GM12878 (cell line): Measurements from ENCODE around the gene PKNOX1. TPM values are rescaled to one million over a fixed set of nuclear protein-coding genes. Genes with fewer than 3 reads are reported as not detected.

Source experiments
- ATAC-seq: fragments of 200-7000 bp; cut with Tn5 transposase; 3 replicates; pipeline ENCODE4 v1.9.1; 2020; ENCODE audit warnings: mild to moderate bottlenecking, moderate library complexity
- BruUV-seq: library from RNA; stranded (reverse); fragments of 400-500 nt; replicated peaks from 2 replicates; lab custom pipeline; 2021; lab: Mats Ljungman, UMichigan
- CTCF ChIA-PET: fragments of 300-600 bp; sonication (Branson Sonifier 250); formaldehyde crosslinking; extraction: SDS; loops from one replicate; lab custom pipeline; 2021; ENCODE audit warnings: inconsistent platforms; lab: Yijun Ruan, JAX
- POLR2A ChIA-PET: fragments of 350-600 bp; formaldehyde crosslinking; extraction: SDS; loops from one replicate; lab custom pipeline; 2021; ENCODE audit warnings: inconsistent platforms; lab: Charles Lee
- RAD21 ChIA-PET: fragments of 300-600 bp; sonication (Branson Sonifier 250); formaldehyde crosslinking; loops from one replicate; lab custom pipeline; 2023; ENCODE audit warnings: antibody characterized with exemption; ENCODE audit not compliant: unreplicated experiment; lab: Charles Lee
- SMC1A ChIA-PET: fragments of 300-600 bp; sonication (Branson Sonifier 250); formaldehyde crosslinking; loops from one replicate; lab custom pipeline; 2023; ENCODE audit not compliant: unreplicated experiment, uncharacterized antibody; lab: Charles Lee
- DNase-seq: peaks from one replicate; pipeline ENCODE4 v3.0.0-alpha.2; 2011; ENCODE audit warnings: low read depth, low spot score
- FAIRE-seq: peaks from 3 replicates; lab custom pipeline; 2011; peaks lifted over from hg19 to GRCh38; lab: Jason Lieb, UNC
- H2AFZ ChIP-seq: 2 replicates; pipeline ENCODE4 v1.6.0; 2011; ENCODE audit warnings: low read depth, low read length, control low read depth; ENCODE audit not compliant: control insufficient read depth
- H3K27ac ChIP-seq: 2 replicates; pipeline ENCODE4 v1.5.1; 2011; ENCODE audit warnings: control low read depth; ENCODE audit not compliant: control insufficient read depth, insufficient read depth
- H3K27me3 ChIP-seq, 2 experiments: replicated peaks in 1 of 2; 2 replicates each; pipeline versions ENCODE4 v1.6.0 to v1.6.1; 2011; ENCODE audit warnings: low read length in 1 of 2; ENCODE audit not compliant: control insufficient read depth in 2 of 2, insufficient read depth in 2 of 2
- H3K36me3 ChIP-seq, 2 experiments: 2 replicates each; pipeline ENCODE4 v1.5.1; 2011; ENCODE audit warnings: low read length in 1 of 2; ENCODE audit not compliant: control insufficient read depth in 2 of 2, insufficient read depth in 2 of 2
- H3K4me1 ChIP-seq: 2 replicates; pipeline ENCODE4 v1.6.1; 2011; ENCODE audit warnings: mild to moderate bottlenecking, low read length, moderate library complexity, mixed read lengths; ENCODE audit not compliant: control insufficient read depth, insufficient read depth
- H3K4me2 ChIP-seq: 2 replicates; pipeline ENCODE4 v1.6.0; 2011; ENCODE audit warnings: control low read depth; ENCODE audit not compliant: control insufficient read depth, insufficient read depth
- H3K4me3 ChIP-seq: fragments of 200-600 bp; sonication (generic); 2 replicates; pipeline ENCODE4 v1.5.1; 2016
- H3K79me2 ChIP-seq: 2 replicates; pipeline ENCODE4 v1.6.0; 2011; ENCODE audit warnings: low read length; ENCODE audit not compliant: control insufficient read depth, insufficient read depth
- H3K9ac ChIP-seq: 2 replicates; pipeline ENCODE4 v1.8.0; 2011; ENCODE audit warnings: low read length, control low read depth, mixed read lengths; ENCODE audit not compliant: control insufficient read depth, insufficient read depth
- H3K9me3 ChIP-seq: replicated peaks from 3 replicates; pipeline ENCODE4 v1.5.1; 2011; ENCODE audit warnings: mild to moderate bottlenecking, low read length; ENCODE audit not compliant: control insufficient read depth, insufficient read depth
- H4K20me1 ChIP-seq: 2 replicates; pipeline ENCODE4 v1.6.0; 2011; ENCODE audit not compliant: control insufficient read depth, insufficient read depth
- ASH2L ChIP-seq: fragments of 300-600, 200-600 bp; sonication (generic); IDR thresholded peaks from 2 replicates; pipeline ENCODE4 v1.6.1; 2017; ENCODE audit warnings: low read depth, mild to moderate bottlenecking, borderline replicate concordance
- CBFB ChIP-seq: IDR thresholded peaks from 2 replicates; pipeline ENCODE4 v1.6.1; 2016; ENCODE audit warnings: antibody characterized with exemption, low read depth
- EP300 ChIP-seq, 2 experiments: fragments of 150-350 bp in 1 of 2; IDR thresholded peaks; 2 replicates each; pipeline ENCODE4 v1.6.1; 2011 to 2012; ENCODE audit warnings: low read depth in 2 of 2, low read length in 2 of 2, borderline replicate concordance in 1 of 2, improper control_type of control experiment in 1 of 2, inconsistent platforms in 1 of 2; ENCODE audit not compliant: control insufficient read depth in 1 of 2
- IKZF1 ChIP-seq: fragments of 450-650 bp; conservative IDR thresholded peaks from 2 replicates; pipeline ENCODE4 v1.6.1; 2017; ENCODE audit warnings: antibody characterized with exemption, mild to moderate bottlenecking
- SUZ12 ChIP-seq: fragments of 200-600 bp; sonication (generic); IDR thresholded peaks from one replicate; pipeline ENCODE4 v1.6.1; 2018; ENCODE audit warnings: antibody characterized with exemption, mild to moderate bottlenecking; ENCODE audit not compliant: unreplicated experiment
- WGBS: methylation state at CpG from one replicate; pipeline ENCODE4 v1.1.6; 2016; ENCODE audit warnings: low lambda C conversion rate; ENCODE audit not compliant: insufficient replicate concordance, insufficient coverage; ENCODE audit errors: missing lambda C conversion rate; 5-methylcytosine and 5-hydroxymethylcytosine counted together
- in situ Hi-C: fragments of 300-500 bp; cut with MboI; formaldehyde crosslinking; loops from 9 replicates; pipeline ENCODE4 v1.14.3; 2018; ENCODE audit warnings: mixed read lengths
- intact Hi-C: fragments of 100-400 bp; cut with micrococcal nuclease; formaldehyde crosslinking; loops from one replicate; pipeline ENCODE4 v1.14.2; 2022; ENCODE audit not compliant: unreplicated experiment
- polyA plus RNA-seq, 11 experiments: library from polyadenylated mRNA; depleted of rRNA in 4 of 11; unstranded in 6 of 11; stranded (reverse) in 5 of 11; fragments of >200 nt; fragmentation: Nextera tagmentation in 4 of 11; fragmentation: Illumina TruSeq in 1 of 11; extraction: Ambion mirVana in 4 of 11; extraction: Trizol in 1 of 11; gene quantifications; 1 replicate in 1 of 11; 2 replicates in 10 of 11; pipeline versions ENCODE4 v1.2.1 to v1.2.3, GENCODE V29; 2011 to 2016; ENCODE audit warnings: inconsistent platforms in 2 of 11, missing spikeins in 2 of 11, low read depth in 1 of 11
- total RNA-seq, 4 experiments: library from RNA; depleted of rRNA in 3 of 4; stranded (reverse); fragments of >200 nt in 3 of 4; fragmentation: Illumina TruSeq in 1 of 4; extraction: Trizol in 1 of 4; gene quantifications; 2 replicates each; pipeline versions ENCODE4 v1.2.1 to v1.2.3, GENCODE V29; 2013 to 2021
- TF ChIP-seq, protein P1 (sequence below): IDR thresholded peaks from 2 replicates; pipeline ENCODE4 v1.6.1; 2011; ENCODE audit warnings: borderline replicate concordance, low read depth, mild to moderate bottlenecking, moderate library complexity, low read length; ENCODE audit not compliant: insufficient read depth, poor library complexity, severe bottlenecking

PKNOX1 gene
- total and polyA plus RNA-seq, 10 of the 15 experiments (the other 5 are each of a cell fraction or from before 2014, with no cell fraction given) = 6.9 to 23.7 (median 13.2) TPM

GRCh38 chr21:42964546-42965210 is 9.7 kb upstream of the PKNOX1 start:
- no TSS peak for BruUV-seq
- 56% methylated on average over 13 of the region's 13 CpGs for WGBS
- H3K36me3 ChIP-seq = no peaks in the 10 kb centered on the region
- in situ Hi-C loops = no loop called here
- RAD21 ChIA-PET = no interaction called here
- H3K27ac ChIP-seq = no peak overlapping the region
- no peak for DNase-seq
- POLR2A ChIA-PET = no interaction called here
- no peaks in the 10 kb centered on the region for H3K27me3 ChIP-seq
- no peak overlapping the region for H3K4me2 ChIP-seq
- SMC1A ChIA-PET = no interaction called here
- no peaks in the 10 kb centered on the region for H3K4me1 ChIP-seq
- CTCF ChIA-PET = no interaction called here
- H3K4me3 ChIP-seq = no peak overlapping the region
- no peaks in the 10 kb centered on the region for H3K79me2 ChIP-seq
- H4K20me1 ChIP-seq = no peaks in the 10 kb centered on the region
- no peaks in the 10 kb centered on the region for H3K9me3 ChIP-seq
- H2AFZ ChIP-seq = no peak overlapping the region
- no peak for TF ChIP-seq CBFB
- TF ChIP-seq ASH2L = no peak
- no peak for TF ChIP-seq SUZ12
- TF ChIP-seq, protein P1, sequence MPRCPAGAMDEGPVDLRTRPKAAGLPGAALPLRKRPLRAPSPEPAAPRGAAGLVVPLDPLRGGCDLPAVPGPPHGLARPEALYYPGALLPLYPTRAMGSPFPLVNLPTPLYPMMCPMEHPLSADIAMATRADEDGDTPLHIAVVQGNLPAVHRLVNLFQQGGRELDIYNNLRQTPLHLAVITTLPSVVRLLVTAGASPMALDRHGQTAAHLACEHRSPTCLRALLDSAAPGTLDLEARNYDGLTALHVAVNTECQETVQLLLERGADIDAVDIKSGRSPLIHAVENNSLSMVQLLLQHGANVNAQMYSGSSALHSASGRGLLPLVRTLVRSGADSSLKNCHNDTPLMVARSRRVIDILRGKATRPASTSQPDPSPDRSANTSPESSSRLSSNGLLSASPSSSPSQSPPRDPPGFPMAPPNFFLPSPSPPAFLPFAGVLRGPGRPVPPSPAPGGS = no peak
- no peak for TF ChIP-seq IKZF1
- no peak for TF ChIP-seq EP300 (IDR thresholded peaks at IDR 0.05; ENCODE audit: borderline replicate concordance in 1 of 2, control insufficient read depth in 1 of 2, low read depth in 2 of 2, low read length in 2 of 2)
- TF ChIP-seq, all 136 proteins: peak for 0
- ATAC-seq = no peak
- FAIRE-seq = no peak
- no peak overlapping the region for H3K9ac ChIP-seq
- intact Hi-C loops = no loop called here
